Fibroblast of skin of right biceps (primary cell): Measurements from ENCODE around the gene KPNA3.
A peak's percentile ranks its signal among the peaks of the same experiment; 100 is the strongest.

Experiments used
- DNase-seq: peaks from one replicate; pipeline ENCODE4 v3.0.0-alpha.2; 2013

Gene KPNA3

GRCh38 chr13:49669735-49670309 is 122.7 kb downstream of the KPNA3 start:
- peak; percentile 70 for DNase-seq

GRCh38 chr13:49667773-49668172 is 124.7 kb downstream of the KPNA3 start:
- no peak for DNase-seq

GRCh38 chr13:49664606-49665005 is 127.9 kb downstream of the KPNA3 start:
- no peak for DNase-seq

GRCh38 chr13:49657241-49657641 is 135.2 kb downstream of the KPNA3 start:
- no peak for DNase-seq

DNA sequence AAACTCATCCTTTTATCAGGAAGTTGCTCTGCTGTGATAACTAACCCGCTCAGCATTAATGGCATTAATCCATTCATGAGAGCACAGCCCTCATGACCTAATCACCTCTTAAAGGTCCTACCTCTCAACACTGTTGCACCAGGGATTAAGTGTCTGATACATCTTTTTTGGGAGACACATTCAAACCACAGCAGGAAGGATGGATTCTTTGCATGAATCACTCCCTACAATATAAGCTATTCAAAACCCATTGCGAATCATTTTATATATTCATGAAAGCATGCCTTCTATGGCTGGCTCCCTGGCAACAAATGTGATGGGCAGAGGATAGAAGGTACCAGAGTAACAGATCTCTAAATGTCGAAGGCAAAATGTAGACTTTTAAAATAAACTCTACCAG is 136.6 kb downstream of the KPNA3 start:
- peak; percentile 61 for DNase-seq

DNA sequence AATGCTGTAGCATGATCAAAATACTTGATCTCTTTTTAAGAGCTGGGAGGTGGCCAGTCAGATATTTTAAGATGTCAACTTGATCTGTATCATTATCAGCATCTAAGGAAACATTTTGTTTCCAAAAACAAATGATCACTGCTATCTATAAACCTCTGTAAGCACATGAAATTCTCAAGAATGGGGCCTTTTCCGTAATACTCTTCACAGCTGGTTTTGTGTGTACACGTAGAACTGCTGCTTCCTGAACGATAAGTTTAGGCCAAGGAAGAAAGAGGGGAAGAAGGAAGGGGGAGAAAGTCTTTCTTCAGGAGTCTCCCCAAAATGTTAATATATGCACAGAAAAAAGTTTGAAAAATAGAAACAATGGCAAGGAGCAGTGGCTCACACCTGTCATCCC is 138.5 kb downstream of the KPNA3 start:
- no peak for DNase-seq

GRCh38 chr13:49653478-49653877 is 139.0 kb downstream of the KPNA3 start:
- DNase-seq = no peak

DNA sequence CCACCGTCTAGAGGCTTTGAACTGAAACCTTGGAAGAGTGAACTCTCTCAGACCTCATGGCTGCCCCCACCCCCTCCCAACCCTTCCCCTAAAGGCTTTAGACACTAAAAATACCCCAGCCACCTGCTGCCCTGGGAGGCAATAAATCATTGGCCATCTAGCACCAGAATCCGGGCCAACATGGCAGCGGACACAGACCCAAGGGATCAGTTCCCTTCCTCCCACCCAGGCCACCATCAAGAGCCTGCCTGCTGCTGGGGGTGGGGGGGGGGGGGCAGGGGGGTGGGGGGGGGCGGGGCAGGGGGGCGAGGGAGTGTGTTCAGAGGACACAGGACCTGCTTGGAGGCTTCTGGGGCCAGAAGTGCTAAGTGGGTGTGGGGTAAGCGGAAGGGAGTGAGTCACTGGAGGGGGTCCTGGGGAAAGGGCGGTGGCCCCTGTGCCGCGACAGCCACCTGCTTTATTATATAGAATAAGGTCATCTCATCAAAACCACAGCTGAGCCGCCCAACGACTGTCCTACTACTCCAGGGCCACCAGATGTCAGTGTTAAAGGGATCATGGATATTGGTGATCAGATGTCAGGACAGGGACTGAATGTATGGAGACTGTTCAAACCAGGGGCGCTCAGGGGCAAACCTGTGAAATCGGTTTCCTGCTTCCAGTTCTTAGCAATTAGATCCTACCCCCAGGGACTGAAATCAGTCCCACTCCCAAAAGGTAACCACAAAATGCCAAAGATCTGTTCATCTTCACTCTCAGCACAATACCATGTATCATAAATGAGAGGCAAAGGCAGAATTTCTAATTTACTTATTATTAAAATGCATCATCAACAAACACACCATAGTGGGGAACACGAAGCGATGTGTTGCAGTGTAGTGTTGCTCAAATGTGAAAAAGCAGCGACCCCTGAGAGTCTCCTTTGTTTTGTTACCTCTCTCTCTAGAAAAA is 139.9 kb downstream of the KPNA3 start:
- peak; percentile 50 for DNase-seq

- no peak for DNase-seq
Observed at GRCh38 chr13:49651570-49652354, 140.7 kb downstream of the KPNA3 start.

- DNase-seq = no peak
Observed at GRCh38 chr13:49649963-49650312, 142.5 kb downstream of the KPNA3 start.
